Gastrocnemius medialis (tissue), 4 donors: ENCODE results near the gene NSDHL.

Experiments
- POLR2A ChIP-seq, 2 donors: fragments of 450-650 bp; IDR thresholded peaks; one replicate each; pipeline ENCODE4 v1.6.1; 2017; ENCODE audit warnings: antibody characterized with exemption in 2 of 2, mild to moderate bottlenecking in 2 of 2, moderate library complexity in 2 of 2
- TF ChIP-seq, protein P1 (sequence below), 5 experiments: fragments of 450-650 bp in 3 of 5; fragments of 200-600 bp in 2 of 5; sonication (generic) in 2 of 5; IDR thresholded peaks in 4 of 5; conservative IDR thresholded peaks in 1 of 5; 1 replicate in 4 of 5; 2 replicates in 1 of 5; pipeline ENCODE4 v1.5.1; 2016 to 2019; ENCODE audit warnings: antibody characterized with exemption in 5 of 5, mild to moderate bottlenecking in 3 of 5, moderate library complexity in 3 of 5

DNA sequence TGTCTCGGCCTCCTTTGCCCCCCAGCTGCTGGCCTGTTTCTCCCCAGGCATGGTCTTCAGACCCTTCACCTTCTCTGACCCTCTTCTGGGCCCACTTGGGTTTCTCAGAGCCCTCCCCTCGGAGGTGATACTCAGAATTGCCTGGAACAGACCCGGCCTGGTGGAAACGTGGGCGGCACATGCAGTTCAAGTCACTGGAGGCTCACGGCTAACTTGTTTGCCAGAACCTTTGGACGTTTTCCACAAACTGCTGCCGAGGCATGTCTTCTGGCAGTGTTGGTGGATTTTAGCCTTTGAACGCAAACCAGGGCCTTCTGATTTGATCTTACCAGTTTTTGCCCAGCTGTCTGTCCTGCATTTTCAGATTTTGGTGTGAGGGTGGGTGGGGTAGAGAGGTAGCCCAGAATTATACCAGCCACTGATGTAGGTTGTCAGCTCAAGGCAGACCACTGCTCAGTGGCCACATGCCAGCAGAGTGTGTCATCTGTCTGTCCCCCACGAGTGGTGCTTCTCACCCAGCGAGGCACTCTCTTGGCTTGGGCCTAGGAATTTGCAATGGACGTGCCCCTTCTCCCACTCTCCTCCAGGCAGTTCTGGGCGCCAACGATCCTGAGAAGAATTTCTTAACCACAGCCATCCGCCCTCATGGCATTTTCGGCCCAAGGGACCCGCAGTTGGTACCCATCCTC is 34.5 kb downstream of the NSDHL start:
- TF ChIP-seq, protein P1, sequence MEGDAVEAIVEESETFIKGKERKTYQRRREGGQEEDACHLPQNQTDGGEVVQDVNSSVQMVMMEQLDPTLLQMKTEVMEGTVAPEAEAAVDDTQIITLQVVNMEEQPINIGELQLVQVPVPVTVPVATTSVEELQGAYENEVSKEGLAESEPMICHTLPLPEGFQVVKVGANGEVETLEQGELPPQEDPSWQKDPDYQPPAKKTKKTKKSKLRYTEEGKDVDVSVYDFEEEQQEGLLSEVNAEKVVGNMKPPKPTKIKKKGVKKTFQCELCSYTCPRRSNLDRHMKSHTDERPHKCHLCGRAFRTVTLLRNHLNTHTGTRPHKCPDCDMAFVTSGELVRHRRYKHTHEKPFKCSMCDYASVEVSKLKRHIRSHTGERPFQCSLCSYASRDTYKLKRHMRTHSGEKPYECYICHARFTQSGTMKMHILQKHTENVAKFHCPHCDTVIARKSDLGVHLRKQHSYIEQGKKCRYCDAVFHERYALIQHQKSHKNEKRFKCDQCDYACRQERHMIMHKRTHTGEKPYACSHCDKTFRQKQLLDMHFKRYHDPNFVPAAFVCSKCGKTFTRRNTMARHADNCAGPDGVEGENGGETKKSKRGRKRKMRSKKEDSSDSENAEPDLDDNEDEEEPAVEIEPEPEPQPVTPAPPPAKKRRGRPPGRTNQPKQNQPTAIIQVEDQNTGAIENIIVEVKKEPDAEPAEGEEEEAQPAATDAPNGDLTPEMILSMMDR (IDR thresholded peaks at IDR 0.05 in 4 of 5, conservative IDR thresholded peaks at IDR 0.05 in 1 of 5), result no peak
- TF ChIP-seq POLR2A (IDR thresholded peaks at IDR 0.05), result no peak
